Heart right ventricle (tissue), 16 donors: ENCODE data around the gene TM4SF1. TPM values are rescaled to one million over a fixed set of nuclear protein-coding genes. Genes with fewer than 3 reads are reported as not detected.

Experiments used
- ATAC-seq, 8 donors: fragments of 200-7000 bp; cut with Tn5 transposase; one replicate each; pipeline ENCODE4 v1.9.1; 2020; ENCODE audit warnings: mild to moderate bottlenecking in 8 of 8, moderate library complexity in 8 of 8, moderate number of reproducible peaks in 1 of 8
- DNase-seq, 2 donors: peaks; one replicate each; pipeline ENCODE4 v3.0.0-alpha.2; 2020
- H3K27ac ChIP-seq, 10 donors: fragments of 200-600 bp; sonication (generic) in 2 of 10; one replicate each; pipeline versions ENCODE4 v1.5.0 to v1.8.0; 2020 to 2022; ENCODE audit warnings: mild to moderate bottlenecking in 3 of 10
- H3K27me3 ChIP-seq, 7 donors: fragments of 200-600 bp; one replicate each; pipeline ENCODE4 v1.8.0; 2021 to 2022; ENCODE audit warnings: mild to moderate bottlenecking in 2 of 7
- H3K36me3 ChIP-seq, 9 donors: fragments of 200-600 bp; sonication (generic) in 1 of 9; one replicate each; pipeline versions ENCODE4 v1.5.0 to v1.8.0; 2020 to 2022; ENCODE audit warnings: mild to moderate bottlenecking in 2 of 9
- H3K4me1 ChIP-seq, 9 donors: fragments of 200-600 bp; sonication (generic) in 1 of 9; one replicate each; pipeline versions ENCODE4 v1.5.0 to v1.8.0; 2020 to 2022; ENCODE audit warnings: mild to moderate bottlenecking in 4 of 9
- H3K4me3 ChIP-seq, 10 donors: fragments of 200-600 bp; sonication (generic) in 2 of 10; one replicate each; pipeline versions ENCODE4 v1.5.0 to v1.8.0; 2020 to 2022; ENCODE audit warnings: mild to moderate bottlenecking in 7 of 10, moderate library complexity in 2 of 10
- H3K9me3 ChIP-seq, 11 donors: fragments of 200-600 bp in 10 of 11; sonication (generic) in 2 of 11; one replicate each; pipeline versions ENCODE4 v1.5.0 to v1.8.0; 2013 to 2022; ENCODE audit warnings: mild to moderate bottlenecking in 2 of 11, control low read depth in 1 of 11, moderate library complexity in 1 of 11
- CTCF ChIP-seq, 9 donors: fragments of 200-600 bp; sonication (generic) in 2 of 9; IDR thresholded peaks; one replicate each; pipeline versions ENCODE4 v1.5.0 to v1.8.0; 2021 to 2022; ENCODE audit warnings: antibody characterized with exemption in 9 of 9, mild to moderate bottlenecking in 5 of 9, moderate library complexity in 1 of 9
- WGBS, 2 donors: extraction: QIAGEN DNeasy Blood & Tissue Kit; methylation state at CpG; one replicate each; pipeline ENCODE4 v1.1.7; 2013; ENCODE audit warnings: inconsistent platforms in 1 of 2; 5-methylcytosine and 5-hydroxymethylcytosine counted together
- intact Hi-C, 10 donors: fragments of 100-400 bp; cut with DNase I; formaldehyde crosslinking; loops; one replicate each; pipeline versions ENCODE4 v1.11.1 to v1.14.2; 2022
- polyA plus RNA-seq, 2 donors: library from polyadenylated mRNA; stranded (reverse); fragments of 200-250 nt; gene quantifications; one replicate each; pipeline ENCODE4 v1.2.3, GENCODE V29; 2013
- total RNA-seq, 10 donors: library from RNA; stranded (reverse); fragmentation: NEBNext Ultra II Directional in 3 of 10; extraction: Animal tissue kit (Norgen Biotek cat#: 25700) in 3 of 10; gene quantifications; one replicate each; pipeline versions ENCODE4 v1.2.1 to v1.2.4, GENCODE V29; 2021 to 2023
- donor health status: Arrhythmogenic right ventricular cardiomyopathy.
- donor health status: ischemic (EF 13 %, LVEDD 7.1; RV severe dilation, severe dysfunction).
- donor health status: healthy with polysubstance abuse.
- donor health status: DM: no; HTN: yes; CAD: no.
- donor health status: DM: no; HTN: no; CAD: no.
- donor health status: ischemic (EF 25% LVEDD 6.9; RV normal size, moderate dysfunction).
- donor health status: ischemic (EF 25% LVEDD 5.7; RV mildly dilated, moderate dysfunction).
- donor health status: healthy.
- donor health status: DM: yes; HTN: yes; CAD: no.
- donor health status: Ischemic cardiomyopathy.
- donor health status: ischemic (EF 35%, LVEDD 5.7; RV mildly dilated, moderate dysfunction).
- donor health status: nonischemic (EF 11% LVEDD 7.7; RV severe dilation, severe dysfunction).
- donor health status: DM: yes; HTN: yes; CAD: no.
- donor health status: PGD.
- donor health status: ischemic (EF 29% LVEDD 5.4; RV normal size, mild dysfunction).
- donor health status: nonischemic (EF 23%, LVEDD 6.1; RV moderate dilation, normal function).

TM4SF1 gene
- total and polyA plus RNA-seq, 12 donors = 63.6 to 142 (median 104) TPM

- WGBS, 2 donors = 51 to 67% methylated on average over 3 of the region's 3 CpGs
- Histone ChIP-seq H3K36me3 (peaks cover 0 to 68% (median 19%) of the 10 kb centered on the region in 9 donors), H3K4me3 (peak overlapping the region in 4 of 10 donors; percentile 2 to 69 (median 61)), H3K27ac (peak overlapping the region in 9 of 10 donors; percentile 6 to 90 (median 51)), H3K27me3 (no peaks in the 10 kb centered on the region), H3K4me1 (peaks cover 0 to 72% (median 47%) of the 10 kb centered on the region in 9 donors), H3K9me3 (no peaks in the 10 kb centered on the region)
- TF ChIP-seq CTCF (IDR thresholded peaks at IDR 0.05) = no peak
- DNase-seq = no peak
- no peak for ATAC-seq
- intact Hi-C loops = no loop called here
Measured at GRCh38 chr3:149369991-149370866, 7.2 kb downstream of the TM4SF1 start.

GRCh38 chr3:149368674-149369497 lies 8.6 kb downstream of the TM4SF1 start:
- no peak for ATAC-seq

GRCh38 chr3:149368201-149368673 lies 9.2 kb downstream of the TM4SF1 start:
- ATAC-seq = no peak
- peak in 1 of 9 donors; percentile 24 for TF ChIP-seq CTCF (IDR thresholded peaks at IDR 0.05)
- H3K9me3 ChIP-seq = no peaks in the 10 kb centered on the region

More at GRCh38 chr3:149368674-149369497, 8.6 kb downstream of the TM4SF1 start:
- TF ChIP-seq CTCF (IDR thresholded peaks at IDR 0.05) = no peak
- H3K9me3 ChIP-seq = no peaks in the 10 kb centered on the region
- no peaks in the 10 kb centered on the region for H3K27me3 ChIP-seq
- peaks cover 0 to 55% (median 11%) of the 10 kb centered on the region in 9 donors for H3K36me3 ChIP-seq
- H3K4me1 ChIP-seq = peaks cover 0 to 61% (median 34%) of the 10 kb centered on the region in 9 donors
- 73 to 80% methylated on average over 6 of the region's 6 CpGs for WGBS, 2 donors
- H3K27ac ChIP-seq = peak overlapping the region in 3 of 10 donors; percentile 0 to 90 (median 87)
- DNase-seq = no peak
- intact Hi-C loops = no loop called here
- H3K4me3 ChIP-seq = no peak overlapping the region

More at GRCh38 chr3:149368201-149368673, 9.2 kb downstream of the TM4SF1 start:
- H3K4me3 ChIP-seq = no peak overlapping the region
- peak overlapping the region in 1 of 10 donors; percentile 90 for H3K27ac ChIP-seq
- no peaks in the 10 kb centered on the region for H3K27me3 ChIP-seq
- DNase-seq = no peak
- H3K4me1 ChIP-seq = peaks cover 0 to 56% (median 28%) of the 10 kb centered on the region in 9 donors
- 68 to 79% methylated on average over 6 of the region's 6 CpGs for WGBS, 2 donors
- H3K36me3 ChIP-seq = peaks cover 0 to 48% (median 11%) of the 10 kb centered on the region in 9 donors
- intact Hi-C loops = no loop called here
